ENCODE measurements around the gene IRF2BP1. TPM values are rescaled to one million over a fixed set of nuclear protein-coding genes. Genes with fewer than 3 reads are reported as not detected.

Gene IRF2BP1
- total and polyA plus RNA-seq, 2 of the 13 experiments (the other 11 are each of a cell fraction or from before 2014, with no cell fraction given): 4.3 to 14.3 TPM

DNA sequence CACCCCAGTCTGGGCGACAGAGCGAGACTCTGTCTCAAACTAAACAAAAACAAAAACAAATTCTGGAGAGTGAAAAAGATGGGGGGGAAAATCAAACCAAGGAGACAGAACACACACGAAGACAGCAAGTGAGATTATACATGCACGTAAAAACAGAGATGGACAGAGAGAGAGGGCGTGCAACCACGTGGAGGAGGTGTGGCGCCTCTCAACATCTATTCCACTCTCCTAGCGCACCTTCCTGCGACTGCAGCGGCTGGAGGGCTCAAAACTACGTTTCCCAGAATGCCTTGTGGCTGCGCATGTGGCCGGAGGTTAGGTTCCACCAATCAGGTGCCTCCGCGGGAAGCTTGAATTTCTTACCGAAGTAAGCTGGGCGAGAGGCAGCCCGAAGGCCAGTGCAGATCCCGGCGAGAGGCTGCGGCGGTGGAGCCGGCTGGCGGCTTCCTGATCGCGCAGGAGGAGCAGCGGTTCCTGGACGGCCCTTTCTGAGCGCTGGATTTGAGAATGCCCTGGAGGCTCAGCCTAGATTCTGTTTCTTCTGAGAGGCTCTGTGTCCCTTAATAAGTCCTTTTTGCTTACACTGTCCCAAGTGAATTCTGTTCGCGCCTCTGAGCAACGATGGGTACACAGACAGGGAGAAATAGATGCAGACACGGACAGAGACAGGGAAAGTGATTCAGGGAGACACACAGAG lies 41.8 kb upstream of the IRF2BP1 start (continued):
- peak; percentile 57; the same call in 1 of the 2 replicates for TF ChIP-seq ZNF317 (CRISPR knock-in tag; IDR thresholded peaks at IDR 0.05)
- no peak for TF ChIP-seq ZBTB44 (CRISPR knock-in tag; IDR thresholded peaks at IDR 0.05)
- TF ChIP-seq ZMAT3 (CRISPR knock-in tag; conservative IDR thresholded peaks at IDR 0.05): no peak
- no peak for TF ChIP-seq ZSCAN20 (CRISPR knock-in tag; IDR thresholded peaks at IDR 0.05; ENCODE audit: borderline replicate concordance)
- TF ChIP-seq SPEN (CRISPR knock-in tag; IDR thresholded peaks at IDR 0.05; ENCODE audit: low read depth): peak; percentile 66; the same call in 1 of the 2 replicates
- TF ChIP-seq KMT2B (CRISPR knock-in tag; IDR thresholded peaks at IDR 0.05): no peak
- TF ChIP-seq ZNF616 (CRISPR knock-in tag; IDR thresholded peaks at IDR 0.05; ENCODE audit: low read depth): no peak
- TF ChIP-seq ZNF33B (CRISPR knock-in tag; IDR thresholded peaks at IDR 0.05): no peak
- peak; percentile 86 for TF ChIP-seq POGK (CRISPR knock-in tag; conservative IDR thresholded peaks at IDR 0.05)
- no peak for TF ChIP-seq ZNF136 (CRISPR knock-in tag; IDR thresholded peaks at IDR 0.05; ENCODE audit: low read depth)
- no peak; the same call in 1 of the 2 replicates for TF ChIP-seq THAP9 (CRISPR knock-in tag; IDR thresholded peaks at IDR 0.05; ENCODE audit: borderline replicate concordance)
- 0 out of 2 replicates have a peak, but pooled peaks have one; percentile 50 for TF ChIP-seq REL (CRISPR knock-in tag; conservative IDR thresholded peaks at IDR 0.05)
- TF ChIP-seq MBNL3 (CRISPR knock-in tag; conservative IDR thresholded peaks at IDR 0.05): no peak
- TF ChIP-seq RBM39 (IDR thresholded peaks at IDR 0.05; ENCODE audit: low read depth, low read length, poor library complexity, severe bottlenecking): no peak
- TF ChIP-seq ZNF431 (CRISPR knock-in tag; IDR thresholded peaks at IDR 0.05; ENCODE audit: borderline replicate concordance, low read depth): no peak
- no peak for TF ChIP-seq TAF1 (CRISPR knock-in tag; IDR thresholded peaks at IDR 0.05)
- TF ChIP-seq ZSCAN5A (CRISPR knock-in tag; IDR thresholded peaks at IDR 0.05; ENCODE audit: borderline replicate concordance): no peak
- peak; percentile 70; the same call in 1 of the 2 replicates for TF ChIP-seq SIX1 (CRISPR knock-in tag; IDR thresholded peaks at IDR 0.05; ENCODE audit: borderline replicate concordance)
- TF ChIP-seq PPARG (CRISPR knock-in tag; conservative IDR thresholded peaks at IDR 0.05): 0 out of 2 replicates have a peak, but pooled peaks have one; percentile 32
- peak; percentile 87 for TF ChIP-seq SUZ12 (IDR thresholded peaks at IDR 0.05; ENCODE audit: low read depth, low read length)

Measured in HepG2 (cell line).